Transverse colon (tissue), 4 donors: ENCODE data around the gene SLC22A24.

Experiments
- CTCF ChIP-seq, 5 experiments: fragments of 200-600 bp in 3 of 5; fragments of 450-650 bp in 2 of 5; sonication (generic) in 3 of 5; IDR thresholded peaks; 1 replicate in 2 of 5; 2 replicates in 3 of 5; pipeline ENCODE4 v1.5.1; 2016 to 2017; ENCODE audit warnings: antibody characterized with exemption in 5 of 5, inconsistent platforms in 3 of 5, mild to moderate bottlenecking in 2 of 5, moderate library complexity in 1 of 5
- POLR2AphosphoS5 ChIP-seq, 3 donors: sonication (generic); formaldehyde crosslinking; IDR thresholded peaks; one replicate each; pipeline ENCODE4 v1.6.1; 2016; ENCODE audit warnings: antibody characterized with exemption in 3 of 3

DNA sequence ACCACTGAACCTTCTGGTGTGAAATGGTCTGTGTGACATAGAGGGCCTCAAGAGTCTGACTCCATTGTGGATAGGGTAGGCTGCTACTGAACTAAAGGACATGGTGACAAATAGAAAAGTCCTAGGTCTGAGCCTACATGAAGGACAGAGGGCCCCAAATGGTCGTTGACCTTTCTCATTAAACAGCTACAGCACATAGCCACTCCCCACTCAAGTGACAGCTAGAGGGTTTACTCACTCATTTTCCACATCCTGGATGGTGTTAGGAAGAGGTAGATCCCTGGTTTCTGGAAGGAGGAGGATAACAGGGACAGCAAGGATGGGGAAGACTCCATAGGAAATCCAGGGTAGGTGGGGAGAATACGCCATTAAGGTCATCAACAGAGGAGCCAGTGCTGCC is 63.3 kb downstream of the SLC22A24 start:
- TF ChIP-seq CTCF (IDR thresholded peaks at IDR 0.05) (no peak), POLR2AphosphoS5 (IDR thresholded peaks at IDR 0.05) (no peak)
